Dendritic cell treated with granulocyte-macrophage colony-stimulating factor and Interleukin-4, amounts not matched to agents 40 ng/mL and 50 ng/mL, for 4 days (primary cell): ENCODE data around the gene THEM4.

Experiments used
- H3K27ac Mint-ChIP-seq: one replicate; pipeline ENCODE4 v1.8.0; 2022; ENCODE audit warnings: mild to moderate bottlenecking, mixed read lengths
- H3K27me3 Mint-ChIP-seq: one replicate; pipeline ENCODE4 v1.8.0; 2022; ENCODE audit warnings: mild to moderate bottlenecking, mixed read lengths
- H3K36me3 Mint-ChIP-seq: one replicate; pipeline ENCODE4 v1.8.0; 2022; ENCODE audit warnings: low read depth, mixed read lengths
- H3K4me1 Mint-ChIP-seq: one replicate; pipeline ENCODE4 v1.8.0; 2022; ENCODE audit warnings: low read depth, mixed read lengths
- H3K4me3 Mint-ChIP-seq: one replicate; pipeline ENCODE4 v1.8.0; 2022; ENCODE audit warnings: mild to moderate bottlenecking, moderate library complexity, mixed read lengths
- H3K9me3 Mint-ChIP-seq: one replicate; pipeline ENCODE4 v1.8.0; 2022; ENCODE audit warnings: mixed read lengths
- intact Hi-C: fragments of 100-400 bp; cut with micrococcal nuclease; formaldehyde crosslinking; loops from one replicate; pipeline ENCODE4 v1.15.0; 2022

The THEM4 gene

DNA sequence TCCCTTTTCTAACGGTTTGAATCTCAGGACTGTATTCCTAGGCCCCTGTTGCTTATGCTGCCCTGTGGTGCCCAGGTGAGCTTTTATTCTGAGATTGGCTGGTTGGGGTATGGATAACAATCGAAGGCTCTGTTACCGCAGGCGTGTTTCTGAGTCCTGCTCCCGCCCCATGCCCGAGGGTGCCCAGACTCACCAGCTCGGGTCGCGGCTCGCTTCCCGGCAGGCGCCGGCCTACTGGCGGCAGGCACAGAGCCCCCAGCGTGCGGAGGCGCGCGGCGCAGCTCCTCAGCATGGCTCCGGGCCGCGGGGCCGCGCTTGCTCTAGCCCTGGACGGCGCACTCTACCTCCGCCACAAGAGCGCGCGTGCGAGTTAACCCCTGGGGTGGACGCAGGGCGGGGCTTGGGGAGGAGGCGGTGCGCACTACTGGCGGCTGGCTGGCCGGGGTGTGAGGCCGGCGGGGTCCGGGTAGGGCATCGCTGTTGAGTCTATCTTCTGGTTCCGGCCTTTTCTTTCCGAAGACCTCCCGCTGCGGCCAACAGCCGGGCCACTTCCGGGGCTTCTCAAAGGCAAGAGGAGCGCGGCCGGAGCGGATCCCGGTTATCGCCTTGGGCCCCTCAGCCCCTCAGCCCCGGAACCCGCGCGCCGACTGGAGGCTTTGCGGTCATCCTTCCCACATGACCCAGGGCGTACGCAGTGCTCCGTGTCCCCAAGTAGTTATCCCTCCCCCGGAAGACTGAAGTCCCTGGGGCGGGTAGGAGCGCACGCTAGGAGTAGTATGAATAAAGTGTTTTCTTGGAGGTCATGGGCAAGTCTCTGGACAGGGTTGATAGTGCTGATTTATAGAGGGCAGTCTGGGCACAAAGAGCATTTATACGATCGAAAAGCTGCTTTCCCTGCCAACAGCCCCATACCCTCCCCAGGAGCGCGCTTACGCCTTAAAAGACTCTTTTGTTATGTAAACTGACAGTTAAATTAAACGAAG is at the start of gene THEM4:
Gene THEM4, minus strand, starts transcription at position 345 of the 983 bp plus-strand sequence. Its CDS starts 53 bp downstream, at position 292.
- peaks cover 33% of the 10 kb centered on the region for H3K36me3 Mint-ChIP-seq
- H3K27ac Mint-ChIP-seq = peak within 1 kb of the TSS; percentile 99
- no peaks in the 10 kb centered on the region for H3K27me3 Mint-ChIP-seq
- H3K4me1 Mint-ChIP-seq = peaks cover 21% of the 10 kb centered on the region
- H3K4me3 Mint-ChIP-seq = peak within 1 kb of the TSS; percentile 91
- intact Hi-C loops = no loop called here
- peaks cover 26% of the 10 kb centered on the region for H3K9me3 Mint-ChIP-seq

DNA sequence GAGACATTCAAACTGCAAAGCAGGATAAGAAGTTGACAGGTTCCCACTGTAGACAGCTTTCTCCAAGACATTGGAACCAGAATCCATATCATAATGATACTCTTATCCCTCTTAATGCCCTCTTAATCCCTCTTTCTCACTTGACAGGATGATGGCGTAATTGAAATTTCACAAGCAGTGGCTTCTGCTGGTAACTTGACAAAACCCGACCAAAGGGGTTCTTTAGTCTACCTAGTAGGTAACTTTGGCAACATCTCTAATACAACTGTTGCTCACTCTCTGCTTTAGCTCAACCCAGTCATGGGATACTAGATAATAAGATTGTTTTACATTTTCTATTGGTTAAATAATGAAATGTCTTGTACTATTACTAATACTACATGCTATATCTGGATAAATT is 49.6 kb upstream of the THEM4 start:
- H3K9me3 Mint-ChIP-seq = no peaks in the 10 kb centered on the region
- intact Hi-C loops = no loop called here
- H3K36me3 Mint-ChIP-seq = no peaks in the 10 kb centered on the region
- H3K4me1 Mint-ChIP-seq = peaks cover 15% of the 10 kb centered on the region
- no peak overlapping the region for H3K27ac Mint-ChIP-seq
- no peaks in the 10 kb centered on the region for H3K27me3 Mint-ChIP-seq
- H3K4me3 Mint-ChIP-seq = no peak overlapping the region

DNA sequence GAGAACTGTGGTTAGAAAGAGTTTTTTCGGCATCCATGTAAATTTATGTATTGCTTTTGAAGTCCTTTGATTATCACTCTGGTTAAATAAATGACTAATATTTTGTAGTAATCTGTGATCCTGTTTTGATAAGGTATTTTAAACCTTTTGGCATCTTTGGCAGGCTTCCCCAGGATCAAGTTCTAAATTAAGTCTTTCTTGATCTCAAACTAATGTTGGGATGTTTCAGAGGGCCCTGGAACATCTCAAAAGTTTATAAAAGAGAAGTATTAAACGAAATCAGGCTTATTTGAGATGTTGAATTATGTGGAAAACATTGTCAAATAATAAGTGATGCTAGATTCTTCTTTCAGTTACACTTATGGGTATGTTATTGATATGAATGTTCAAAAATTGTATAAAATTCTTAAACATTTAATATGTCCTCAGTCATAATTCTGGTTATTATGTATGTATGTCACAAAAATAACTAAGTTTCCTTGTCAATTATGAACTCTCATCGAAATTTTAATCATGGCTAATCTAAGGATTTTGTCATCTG is 47.7 kb upstream of the THEM4 start:
- Mint-ChIP-seq H3K27me3 (no peaks in the 10 kb centered on the region), H3K4me3 (no peak overlapping the region), H3K27ac (no peak overlapping the region), H3K4me1 (peaks cover 15% of the 10 kb centered on the region), H3K36me3 (no peaks in the 10 kb centered on the region), H3K9me3 (no peaks in the 10 kb centered on the region)
- intact Hi-C loops = no loop called here

DNA sequence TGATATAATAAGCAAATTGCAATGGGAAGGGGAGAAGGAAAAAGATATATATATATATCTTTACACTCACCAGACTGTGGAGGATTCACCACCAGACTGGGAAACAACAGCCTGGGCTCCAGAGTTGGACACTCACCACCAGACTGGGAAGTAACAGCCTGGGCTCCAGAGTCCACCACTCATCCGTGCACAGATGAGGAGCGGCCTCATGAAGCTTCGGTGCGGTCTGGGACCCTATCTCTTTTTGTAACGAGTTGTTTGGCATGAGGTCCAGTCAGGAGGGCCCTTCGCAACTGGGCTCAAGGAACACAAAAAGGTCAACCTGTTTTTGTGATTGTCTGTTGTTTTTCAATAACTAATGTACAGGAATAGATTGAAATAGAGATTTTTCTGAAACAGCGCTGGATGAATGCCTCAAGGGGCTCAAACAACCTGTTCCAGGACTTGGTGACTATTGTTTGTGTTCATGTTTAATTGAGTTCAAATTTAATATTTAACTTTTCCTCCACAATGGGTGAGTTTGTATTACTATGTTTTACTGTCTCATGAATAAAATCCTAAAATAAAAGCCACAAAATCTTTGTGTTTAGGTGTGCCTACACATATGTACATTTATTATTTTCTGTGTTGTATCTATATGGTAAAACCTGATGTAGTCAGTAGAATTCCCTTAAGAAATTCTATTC is 44.2 kb upstream of the THEM4 start:
- H3K4me1 Mint-ChIP-seq = peaks cover 11% of the 10 kb centered on the region
- H3K27me3 Mint-ChIP-seq = no peaks in the 10 kb centered on the region
- no peak overlapping the region for H3K27ac Mint-ChIP-seq
- H3K36me3 Mint-ChIP-seq = no peaks in the 10 kb centered on the region
- no peak overlapping the region for H3K4me3 Mint-ChIP-seq
- intact Hi-C loops = no loop called here
- H3K9me3 Mint-ChIP-seq = no peaks in the 10 kb centered on the region

DNA sequence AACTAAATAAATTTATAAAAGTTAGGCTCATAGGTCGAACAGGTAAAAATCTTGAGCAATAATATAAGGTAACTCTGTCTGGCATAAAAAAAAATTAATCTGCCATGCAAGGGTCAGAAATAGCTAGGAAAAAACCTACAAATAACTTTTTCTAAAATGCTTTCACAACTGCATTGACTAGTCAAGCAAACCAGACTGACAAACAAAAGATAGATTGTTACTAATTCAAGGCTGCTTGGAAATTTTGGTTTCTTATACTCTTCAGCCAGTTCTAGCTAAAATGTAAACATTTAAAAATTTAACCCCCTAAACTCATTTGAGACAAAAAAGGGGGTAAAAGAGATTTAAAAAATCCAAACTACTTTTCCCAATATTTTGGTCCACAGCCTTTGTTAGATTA is 43.5 kb upstream of the THEM4 start:
- Mint-ChIP-seq H3K36me3 (no peaks in the 10 kb centered on the region), H3K4me1 (peaks cover 11% of the 10 kb centered on the region), H3K9me3 (no peaks in the 10 kb centered on the region), H3K27ac (no peak overlapping the region), H3K4me3 (no peak overlapping the region), H3K27me3 (no peaks in the 10 kb centered on the region)
- intact Hi-C loops = no loop called here

DNA sequence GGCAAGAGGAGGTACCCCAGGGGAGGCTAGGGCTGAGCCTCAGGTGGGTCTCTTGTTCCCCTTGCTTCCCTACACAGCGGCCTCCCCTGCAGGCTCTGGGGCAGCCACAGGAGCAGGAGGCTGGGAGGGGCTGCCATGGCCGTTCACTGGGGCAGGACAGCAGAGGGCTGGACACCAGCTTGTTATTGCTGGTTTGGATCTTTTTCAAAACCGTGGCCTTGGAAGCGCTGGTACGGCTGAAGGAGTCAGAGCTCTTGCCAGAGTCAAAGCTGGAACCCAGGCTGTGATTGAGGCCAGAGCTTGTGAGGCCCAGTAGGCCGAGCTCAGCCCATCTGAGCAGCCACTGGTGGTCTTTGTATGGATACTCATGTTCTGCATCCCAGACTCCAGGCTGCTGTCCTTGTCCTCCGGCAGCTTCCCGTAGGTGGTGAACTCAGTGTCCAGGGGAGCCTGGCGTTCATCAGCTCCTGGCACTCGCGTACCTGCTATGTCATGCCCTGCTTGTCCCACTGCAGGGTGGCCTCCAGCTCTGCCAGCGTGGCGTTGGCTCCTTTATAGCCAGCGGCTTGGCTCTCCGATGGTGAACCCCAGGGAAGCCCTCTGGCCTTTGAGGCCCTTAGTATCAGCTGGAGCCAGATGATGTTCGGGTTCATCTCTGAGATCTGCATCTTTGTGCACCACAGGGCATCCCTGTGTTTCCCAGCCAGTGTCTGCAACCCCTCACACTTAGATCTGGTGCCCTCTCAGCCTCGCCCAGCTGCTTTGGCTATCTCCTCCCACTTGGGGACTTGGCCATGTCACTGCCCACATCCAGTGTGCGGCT is 40.3 kb upstream of the THEM4 start:
- peaks cover 32% of the 10 kb centered on the region for H3K4me1 Mint-ChIP-seq
- intact Hi-C loops = no loop called here
- no peaks in the 10 kb centered on the region for H3K27me3 Mint-ChIP-seq
- no peaks in the 10 kb centered on the region for H3K36me3 Mint-ChIP-seq
- H3K4me3 Mint-ChIP-seq = no peak overlapping the region
- H3K9me3 Mint-ChIP-seq = no peaks in the 10 kb centered on the region
- H3K27ac Mint-ChIP-seq = peak overlapping the region; percentile 52

DNA sequence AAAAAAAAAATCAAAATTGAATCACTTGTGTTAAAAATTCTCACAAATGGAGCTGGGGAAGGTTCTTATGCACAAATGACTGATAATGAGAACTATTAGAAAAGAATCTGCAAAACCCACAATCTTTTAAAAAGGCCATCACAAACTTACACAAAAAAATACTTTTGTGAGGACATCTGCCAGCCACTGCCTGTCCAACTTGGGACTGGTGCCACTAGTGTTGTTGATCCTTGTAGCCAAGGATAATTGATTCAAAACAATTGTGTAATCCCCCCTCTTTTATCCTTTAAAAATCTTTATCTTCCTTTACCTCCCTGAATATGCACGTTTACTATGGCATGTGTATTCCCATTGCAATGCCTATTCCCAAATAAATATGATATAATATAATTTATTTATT is 39.2 kb upstream of the THEM4 start:
- Mint-ChIP-seq H3K36me3 (no peaks in the 10 kb centered on the region), H3K4me3 (no peak overlapping the region)

DNA sequence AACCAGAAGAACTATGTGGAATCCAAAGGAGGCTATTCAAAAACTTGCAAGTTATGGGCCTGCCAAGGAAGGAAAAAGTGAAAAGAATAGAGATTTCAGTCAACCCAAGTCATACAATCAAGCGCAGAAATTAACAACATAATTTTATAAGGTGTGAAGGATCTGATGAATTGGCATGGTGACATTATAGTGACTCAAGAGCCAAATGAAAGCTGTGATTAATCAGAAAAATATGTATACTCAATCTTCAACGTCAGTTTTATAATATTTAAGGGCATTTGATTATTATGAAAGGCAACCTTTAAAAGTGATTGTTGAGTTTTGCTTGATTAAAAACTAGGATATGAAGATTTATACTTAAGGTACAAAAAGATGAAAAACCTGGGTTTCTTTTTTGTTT is 37.8 kb upstream of the THEM4 start:
- Mint-ChIP-seq H3K27me3 (no peaks in the 10 kb centered on the region), H3K36me3 (no peaks in the 10 kb centered on the region), H3K4me3 (no peak overlapping the region), H3K4me1 (peaks cover 43% of the 10 kb centered on the region), H3K9me3 (no peaks in the 10 kb centered on the region), H3K27ac (peak overlapping the region; percentile 91)
- intact Hi-C loops = no loop called here

More for the DNA sequence above, 39.2 kb upstream of the THEM4 start:
- H3K27ac Mint-ChIP-seq = no peak overlapping the region
- no peaks in the 10 kb centered on the region for H3K27me3 Mint-ChIP-seq
- intact Hi-C loops = no loop called here
- H3K9me3 Mint-ChIP-seq = no peaks in the 10 kb centered on the region
- H3K4me1 Mint-ChIP-seq = peaks cover 41% of the 10 kb centered on the region

DNA sequence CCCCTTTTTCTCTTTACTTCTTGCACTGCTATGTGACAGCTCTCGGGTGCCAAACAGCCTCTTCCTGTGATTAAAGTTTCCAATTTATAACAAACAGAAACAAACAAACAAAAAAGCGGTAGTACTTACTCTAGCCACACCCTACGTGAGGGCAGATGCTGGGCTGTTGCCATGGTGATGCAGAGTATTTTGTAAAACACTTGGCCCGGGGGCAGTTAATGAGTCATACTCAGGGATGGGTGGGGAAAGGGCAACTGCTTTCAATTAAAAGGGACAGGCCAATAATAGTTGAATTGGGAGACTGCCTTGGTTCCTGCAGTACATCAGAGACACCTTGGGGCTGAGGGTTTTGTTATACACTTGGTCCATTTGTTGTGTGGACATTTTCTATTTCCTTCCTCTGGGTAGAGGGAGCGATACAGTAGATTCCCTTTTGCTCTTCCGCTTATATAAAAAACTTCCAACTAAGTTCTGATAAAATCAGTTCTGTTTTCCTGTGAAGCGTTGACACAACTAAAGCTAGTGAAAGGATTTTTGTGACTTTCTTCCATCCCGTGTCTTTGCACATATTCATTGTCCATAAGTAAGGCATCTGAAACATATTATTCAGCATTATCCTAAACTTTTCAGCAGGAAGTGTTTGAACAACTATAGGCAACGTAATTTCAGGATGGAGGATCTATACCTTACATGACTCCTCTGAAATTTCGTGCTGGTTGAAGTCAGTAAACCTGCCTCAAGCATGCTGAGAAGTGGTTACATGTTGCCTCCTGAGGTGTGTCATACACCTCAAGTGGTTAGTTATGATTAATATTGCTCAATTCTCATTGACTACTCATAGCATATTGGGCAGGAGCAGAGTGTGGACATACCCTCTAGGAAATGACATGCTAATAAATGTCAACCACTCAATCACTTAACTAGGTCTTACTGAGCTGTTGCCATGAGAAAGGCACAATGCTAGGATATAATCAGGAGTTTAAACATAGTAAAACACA is 36.7 kb upstream of the THEM4 start:
- intact Hi-C loops = no loop called here
- peak overlapping the region; percentile 91 for H3K27ac Mint-ChIP-seq
- no peaks in the 10 kb centered on the region for H3K27me3 Mint-ChIP-seq
- H3K4me1 Mint-ChIP-seq = peaks cover 54% of the 10 kb centered on the region
- H3K4me3 Mint-ChIP-seq = peak overlapping the region; percentile 54
- H3K36me3 Mint-ChIP-seq = no peaks in the 10 kb centered on the region
- H3K9me3 Mint-ChIP-seq = no peaks in the 10 kb centered on the region

DNA sequence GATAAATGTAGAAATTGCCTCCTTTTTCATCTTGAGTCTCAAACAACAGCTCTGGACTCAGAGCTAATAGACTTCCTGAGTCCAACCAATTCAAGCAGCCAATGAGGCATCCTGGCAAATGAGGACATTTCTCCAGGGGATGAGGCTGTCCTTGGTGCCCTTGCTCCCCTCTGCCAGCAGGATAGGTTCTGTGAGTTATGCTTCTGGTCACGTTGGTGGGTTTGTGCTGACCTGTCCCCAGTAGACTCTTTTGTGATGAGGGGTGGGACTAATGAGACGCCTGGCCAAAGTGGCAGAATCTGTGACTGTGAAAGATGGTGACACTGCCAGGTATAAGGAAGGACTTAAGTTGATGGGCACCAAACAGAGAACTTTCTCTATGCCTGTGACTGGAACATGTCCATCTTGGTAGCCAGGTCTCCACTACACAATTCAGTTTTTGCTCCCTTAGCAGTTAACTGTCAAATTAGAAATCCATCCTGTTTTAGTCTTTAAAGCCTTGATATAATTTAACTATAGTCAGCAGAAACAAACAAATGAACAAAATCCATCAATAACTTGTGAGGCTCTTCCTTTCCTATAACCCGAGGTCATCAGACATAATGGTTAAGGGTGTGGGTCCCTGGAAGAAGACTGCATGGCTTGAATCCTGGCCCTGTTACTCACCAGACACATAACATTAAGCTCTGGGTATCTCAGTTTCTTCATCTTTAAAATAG is 35.7 kb upstream of the THEM4 start:
- Mint-ChIP-seq H3K4me3 (peak overlapping the region; percentile 54), H3K36me3 (no peaks in the 10 kb centered on the region), H3K4me1 (peaks cover 58% of the 10 kb centered on the region), H3K27ac (peak overlapping the region; percentile 91), H3K27me3 (no peaks in the 10 kb centered on the region), H3K9me3 (no peaks in the 10 kb centered on the region)
- intact Hi-C loops = no loop called here

DNA sequence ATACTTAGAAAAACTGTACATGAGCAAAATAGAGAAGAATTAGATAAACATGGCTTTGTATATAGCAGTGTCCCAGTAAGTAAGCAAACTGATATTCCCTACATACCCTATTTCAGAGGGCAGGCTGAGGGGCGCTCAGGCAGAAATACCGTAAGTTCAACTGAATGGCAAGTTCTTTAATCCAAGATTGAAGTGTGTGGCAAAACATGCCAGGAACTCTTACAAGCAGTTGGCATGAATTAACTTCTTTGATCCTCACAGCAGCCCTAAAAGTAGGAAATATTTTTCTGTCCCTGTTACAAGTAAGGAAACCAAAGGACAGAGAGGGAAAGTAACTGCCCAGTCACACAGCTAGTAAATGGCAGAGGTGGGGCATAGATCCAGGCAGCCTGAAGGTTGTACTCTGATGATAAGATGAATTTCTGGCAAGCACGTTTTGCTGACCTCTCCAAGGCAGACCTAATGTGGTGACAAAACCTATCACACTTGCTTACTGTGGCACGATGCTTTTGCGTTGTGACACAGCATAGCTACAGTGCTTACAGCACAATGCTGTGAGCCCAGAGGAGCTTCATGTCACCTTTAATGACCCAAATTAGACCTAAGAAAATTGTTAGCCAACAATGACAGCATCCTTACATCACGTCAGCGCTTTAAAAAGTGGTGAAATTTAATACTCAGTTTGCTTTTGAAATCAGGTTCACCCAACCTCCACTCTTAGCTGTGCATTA is 35.0 kb upstream of the THEM4 start:
- Mint-ChIP-seq H3K36me3 (no peaks in the 10 kb centered on the region), H3K4me1 (peaks cover 57% of the 10 kb centered on the region), H3K4me3 (no peak overlapping the region), H3K9me3 (no peaks in the 10 kb centered on the region), H3K27me3 (no peaks in the 10 kb centered on the region), H3K27ac (peak overlapping the region; percentile 91)
- intact Hi-C loops = no loop called here

DNA sequence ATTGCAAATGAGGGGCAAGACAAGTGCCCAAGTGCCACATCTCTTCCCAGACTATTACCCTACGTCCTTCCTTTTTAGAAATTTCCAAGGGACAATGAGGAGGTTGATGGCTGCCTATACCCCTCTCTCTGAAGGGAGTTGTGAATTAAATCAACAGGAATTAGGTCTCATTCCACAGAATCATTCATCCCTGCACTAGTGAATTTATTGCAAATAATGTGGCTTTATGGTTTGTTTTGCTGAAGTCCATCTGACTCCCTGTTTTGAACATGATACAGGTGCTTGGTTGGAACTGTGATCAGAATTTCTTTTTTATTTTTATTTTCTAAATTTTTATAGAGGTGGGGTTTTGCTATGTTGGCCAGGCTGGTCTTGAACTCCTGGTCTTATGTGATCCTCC is 34.3 kb upstream of the THEM4 start:
- H3K4me1 Mint-ChIP-seq = peaks cover 60% of the 10 kb centered on the region
- H3K36me3 Mint-ChIP-seq = no peaks in the 10 kb centered on the region
- intact Hi-C loops = no loop called here
- no peaks in the 10 kb centered on the region for H3K9me3 Mint-ChIP-seq
- no peaks in the 10 kb centered on the region for H3K27me3 Mint-ChIP-seq
- no peak overlapping the region for H3K4me3 Mint-ChIP-seq
- H3K27ac Mint-ChIP-seq = no peak overlapping the region
